HG03342 (cell line): ENCODE results near the gene BPNT1.
A peak's percentile ranks its signal among the peaks of the same experiment; 100 is the strongest.
"Not testable (repeated sequence)": the region's sequence is repeated elsewhere in the genome, so short reads cannot be mapped to it uniquely, and the experiment has no call there.

Source experiments
- ATAC-seq: cut with Tn5 transposase; IDR thresholded peaks from one replicate; pipeline ENCODE4 v1.9.1; 2021; ENCODE audit warnings: mild to moderate bottlenecking, moderate library complexity; ENCODE audit not compliant: unreplicated experiment

BPNT1 gene

DNA sequence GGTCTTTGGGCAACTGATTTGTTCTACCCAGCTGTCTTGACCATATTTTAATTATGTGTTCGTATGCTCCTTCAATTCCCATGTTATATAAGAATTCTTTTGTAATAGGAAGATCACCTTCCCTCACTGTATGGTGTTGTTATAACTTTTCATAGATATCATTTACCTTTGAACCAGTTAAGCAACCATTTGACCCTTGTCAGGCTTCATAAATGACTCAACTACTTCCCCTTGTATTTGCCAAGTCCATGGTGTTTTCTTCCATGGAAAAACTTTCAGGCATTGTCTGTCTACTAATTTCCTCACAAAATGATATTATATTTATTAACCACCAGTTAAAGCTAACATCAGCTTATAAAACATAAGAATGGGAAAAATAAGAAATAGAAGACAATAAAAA lies 5.1 kb downstream of the BPNT1 start:
- no peak for ATAC-seq

- ATAC-seq, result no peak
Observed at GRCh38 chr1:220077887-220078286, 11.7 kb downstream of the BPNT1 start.

GRCh38 chr1:220076861-220077762 lies 12.5 kb downstream of the BPNT1 start:
- no peak for ATAC-seq

GRCh38 chr1:220067269-220068204 lies 22.1 kb downstream of the BPNT1 start:
- no peak for ATAC-seq

DNA sequence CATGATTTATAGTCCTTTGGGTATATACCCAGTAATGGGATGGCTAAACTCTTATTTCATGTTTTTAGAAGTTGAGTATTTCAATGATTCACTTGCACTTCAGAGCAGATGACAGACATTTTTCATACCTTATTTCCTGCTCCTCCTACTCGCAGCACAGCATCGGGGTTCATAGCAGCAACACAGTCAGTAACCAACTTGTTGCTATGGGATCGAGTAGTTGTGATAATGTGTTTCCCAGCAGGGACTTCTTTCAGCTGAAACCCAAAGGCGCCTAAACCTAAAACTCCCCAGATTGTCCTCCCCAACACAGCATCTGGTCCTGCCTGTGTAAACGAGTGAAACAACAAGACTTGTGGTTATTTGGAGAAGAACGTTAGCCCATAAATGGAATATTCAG lies 27.0 kb downstream of the BPNT1 start:
- ATAC-seq, result no peak

DNA sequence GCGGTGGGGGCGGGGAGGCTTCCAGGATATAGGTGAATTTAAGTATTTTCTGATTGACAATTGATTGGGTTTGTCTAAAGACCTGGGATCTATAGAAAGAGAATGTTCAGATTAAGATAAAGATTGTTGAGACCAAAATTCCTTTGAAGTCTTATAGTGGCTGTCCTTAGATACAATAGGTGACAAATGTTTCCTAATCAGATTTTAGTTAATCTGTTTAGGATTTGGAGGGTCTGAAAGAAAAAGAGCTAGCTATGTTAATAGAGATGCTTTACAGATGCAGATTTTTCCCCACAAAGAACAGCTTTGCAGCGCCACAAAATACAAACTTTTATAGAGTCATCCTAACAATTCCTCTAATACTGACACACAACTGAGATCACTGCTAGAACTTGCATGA lies 28.7 kb downstream of the BPNT1 start:
- ATAC-seq, result no peak

DNA sequence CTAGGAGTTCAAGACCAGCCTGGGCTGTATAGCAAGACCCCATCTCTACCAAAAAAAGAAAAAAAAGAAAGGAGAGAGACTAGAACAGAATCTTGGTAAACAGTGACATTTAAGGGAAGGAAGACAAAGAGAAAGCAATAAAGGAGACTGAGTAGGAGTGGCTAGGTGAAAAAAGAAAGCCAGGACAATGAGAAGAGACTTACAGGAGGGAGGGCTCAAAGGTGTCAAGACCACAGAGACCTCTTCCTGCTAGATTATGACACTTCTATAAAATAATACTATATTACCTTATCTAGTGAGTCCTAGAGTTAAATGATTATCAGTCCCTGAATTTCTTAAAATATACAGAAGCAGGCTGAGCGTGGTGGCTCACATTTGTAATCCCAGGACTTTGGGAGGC lies 33.2 kb downstream of the BPNT1 start:
- ATAC-seq, result no peak

GRCh38 chr1:220046052-220046930 lies 43.3 kb downstream of the BPNT1 start, which contains the start of gene EPRS1:
Gene EPRS1 (minus strand): TSS chr1:220046505. CDS start chr1:220046388, 117 bp downstream.
- ATAC-seq, result peak; percentile 99

GRCh38 chr1:220045356-220046051 lies 44.1 kb downstream of the BPNT1 start:
- no peak for ATAC-seq

DNA sequence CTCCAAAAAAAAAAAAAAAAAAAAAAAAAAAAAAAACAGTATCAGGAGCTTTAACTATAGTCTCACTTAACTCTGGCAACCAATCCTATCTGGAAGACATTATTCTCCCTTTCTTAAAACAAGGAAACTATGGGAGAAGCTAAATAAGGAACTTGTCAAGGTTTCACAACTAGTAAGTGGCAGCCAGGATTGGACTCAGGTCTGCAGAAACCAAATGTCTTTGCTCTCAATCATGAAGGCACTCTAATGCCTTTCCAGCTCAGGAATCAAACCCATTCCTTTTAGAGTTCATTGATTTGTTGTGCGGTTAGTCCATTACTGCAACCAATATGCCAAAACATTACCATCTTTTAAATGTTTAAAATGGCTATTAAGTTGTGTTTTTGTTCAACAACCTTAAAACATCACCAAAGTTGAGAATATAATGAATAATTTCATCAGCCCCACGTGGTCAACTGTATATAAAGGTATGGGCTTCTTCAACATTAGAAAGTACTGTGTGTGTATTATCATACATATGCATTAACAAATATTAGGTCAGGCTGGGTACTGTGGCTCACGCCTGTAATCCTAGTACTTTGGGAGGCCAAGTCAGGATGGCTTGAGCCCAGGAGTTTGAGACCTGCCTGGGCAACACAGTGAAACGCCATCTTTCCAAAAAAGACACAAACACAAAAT lies 44.8 kb downstream of the BPNT1 start:
- no peak for ATAC-seq

GRCh38 chr1:220043646-220044045 lies 45.9 kb downstream of the BPNT1 start:
- no peak for ATAC-seq

GRCh38 chr1:220040028-220040596 lies 49.5 kb downstream of the BPNT1 start:
- ATAC-seq, result no peak

DNA sequence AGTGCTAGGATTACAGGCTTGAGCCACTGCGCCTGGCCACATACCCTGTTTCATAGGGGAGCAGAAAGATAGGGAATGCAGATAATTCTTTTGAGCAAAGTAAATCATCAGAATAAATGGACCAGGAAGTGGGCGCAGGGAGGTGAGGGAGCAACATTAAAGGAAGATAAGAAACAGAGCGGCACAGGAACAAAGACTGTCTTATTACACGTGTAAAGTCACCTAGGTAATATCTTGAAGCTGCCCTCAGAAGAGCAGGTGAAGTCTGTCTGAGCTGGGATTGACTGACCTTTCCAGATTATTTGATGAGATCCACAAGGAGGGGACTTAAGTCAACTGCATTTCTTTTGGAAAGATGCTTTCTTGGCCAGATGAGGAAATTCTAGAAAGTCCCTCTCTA lies 50.9 kb downstream of the BPNT1 start:
- no peak for ATAC-seq

DNA sequence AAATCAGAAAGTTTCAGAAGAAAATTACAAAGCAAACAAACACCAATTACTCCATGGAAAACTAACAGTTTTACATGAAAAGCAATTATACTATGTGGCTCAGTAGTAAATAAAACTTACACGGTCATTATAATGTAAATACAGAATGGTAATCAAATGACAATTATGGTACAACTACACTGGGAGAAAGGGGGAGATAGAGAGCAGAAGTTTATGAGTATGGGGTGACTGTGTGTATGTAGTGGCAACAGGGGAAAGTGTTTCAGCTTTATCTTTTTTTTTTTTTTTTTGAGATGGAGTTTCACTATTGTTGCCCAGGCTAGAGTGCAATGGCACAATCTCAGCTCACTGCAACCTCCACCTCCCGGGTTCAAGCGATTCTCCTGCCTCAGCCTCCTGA lies 51.8 kb downstream of the BPNT1 start:
- not testable (repeated sequence) for ATAC-seq

GRCh38 chr1:220032911-220033310 lies 56.7 kb downstream of the BPNT1 start:
- no peak for ATAC-seq

DNA sequence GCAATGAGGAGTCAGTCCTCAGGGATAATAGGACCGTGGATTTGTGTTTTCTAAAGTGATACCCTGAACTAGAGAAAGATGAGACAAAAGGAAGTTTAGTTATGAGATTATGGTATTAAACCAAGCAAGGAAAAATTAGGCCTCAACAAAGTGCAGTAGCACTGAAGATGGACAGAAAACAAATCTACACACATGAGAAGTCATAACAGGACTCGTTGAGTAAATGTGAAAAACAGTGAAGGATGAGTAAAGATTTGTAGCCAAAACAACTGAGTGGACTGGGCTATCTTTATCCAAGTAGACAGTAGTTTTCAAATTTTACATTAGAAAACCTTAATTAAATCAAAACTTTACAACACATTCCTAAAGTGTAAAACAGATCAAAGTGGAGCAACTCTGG lies 58.3 kb downstream of the BPNT1 start:
- ATAC-seq, result no peak

DNA sequence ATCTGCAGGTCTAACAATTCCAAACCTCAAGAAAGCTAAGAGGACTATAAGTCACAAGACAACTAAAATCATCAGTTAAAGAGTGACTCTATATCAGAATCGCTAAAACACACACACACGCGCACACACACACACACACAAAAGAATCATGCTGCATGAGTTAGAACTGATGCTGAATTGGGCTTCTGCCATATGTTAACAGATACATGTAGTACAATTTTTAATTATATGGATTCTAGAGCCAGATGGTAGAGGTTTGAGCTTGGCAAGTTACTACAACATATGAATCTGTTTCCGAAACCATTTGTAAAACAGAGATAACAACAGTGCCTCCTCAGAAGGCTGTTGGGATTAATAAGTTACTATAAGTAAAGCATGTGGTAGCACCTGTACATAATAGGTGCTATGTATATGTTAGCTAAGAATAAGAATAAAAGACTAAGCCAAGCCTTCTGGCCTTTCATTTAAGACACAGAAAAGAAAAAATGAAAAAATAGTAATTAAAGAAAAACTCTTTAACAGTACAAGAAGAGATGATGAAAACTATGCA lies 61.2 kb downstream of the BPNT1 start:
- ATAC-seq, result no peak

DNA sequence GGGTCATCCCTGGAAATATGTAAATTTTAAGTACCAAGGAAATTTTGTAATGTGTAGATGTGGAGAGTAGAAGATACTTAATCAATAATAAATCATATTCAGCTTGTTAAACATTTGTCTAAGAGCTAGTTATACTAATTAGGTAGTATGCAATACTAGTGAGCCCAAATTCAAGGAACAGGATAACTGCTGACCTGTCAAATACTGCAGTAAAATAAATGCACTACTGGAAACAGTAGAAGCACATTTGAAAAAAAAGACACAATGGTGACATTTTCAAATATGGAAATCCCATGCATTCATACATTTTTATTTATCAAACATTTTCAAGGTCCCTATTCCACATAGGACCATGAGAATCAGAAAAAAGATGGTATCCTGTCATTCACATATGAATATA lies 70.5 kb downstream of the BPNT1 start:
- ATAC-seq, result no peak

DNA sequence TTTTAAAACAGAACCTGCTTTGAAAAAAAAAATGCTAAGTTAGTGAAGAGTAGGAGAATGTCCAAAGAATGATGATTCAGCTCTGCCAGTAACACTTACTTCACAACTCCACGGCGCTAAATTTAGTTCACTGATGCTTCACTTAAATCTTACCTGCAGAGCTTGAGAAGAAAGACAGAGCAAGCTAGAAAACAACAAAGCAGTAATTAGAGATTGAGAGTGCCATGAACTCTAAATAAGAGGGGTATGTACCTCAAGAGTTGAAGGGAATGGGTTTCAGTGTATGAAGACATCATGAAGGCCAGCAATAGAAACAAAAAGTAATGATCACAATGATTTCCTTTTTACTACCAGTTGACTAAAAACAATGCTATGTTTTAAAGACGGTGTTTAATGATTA lies 76.1 kb downstream of the BPNT1 start:
- ATAC-seq, result peak; percentile 85
